OCI-LY7 (cell line): ENCODE measurements around the gene FRRS1.

Experiments used
- EZH2phosphoT487 ChIP-seq: fragments of 200-600 bp; sonication (generic); IDR thresholded peaks from 2 replicates; pipeline ENCODE4 v1.6.1; 2018; ENCODE audit warnings: low read depth, borderline replicate concordance, mild to moderate bottlenecking, mixed run types, antibody characterized with exemption, low read length, moderate library complexity, mixed read lengths
- TF ChIP-seq, protein P1 (sequence below): fragments of 200-600 bp; sonication (generic); conservative IDR thresholded peaks from 2 replicates; pipeline ENCODE4 v1.5.1; 2014; ENCODE audit warnings: mild to moderate bottlenecking, antibody characterized with exemption, low read length, moderate library complexity, mixed read lengths

- TF ChIP-seq, protein P1, sequence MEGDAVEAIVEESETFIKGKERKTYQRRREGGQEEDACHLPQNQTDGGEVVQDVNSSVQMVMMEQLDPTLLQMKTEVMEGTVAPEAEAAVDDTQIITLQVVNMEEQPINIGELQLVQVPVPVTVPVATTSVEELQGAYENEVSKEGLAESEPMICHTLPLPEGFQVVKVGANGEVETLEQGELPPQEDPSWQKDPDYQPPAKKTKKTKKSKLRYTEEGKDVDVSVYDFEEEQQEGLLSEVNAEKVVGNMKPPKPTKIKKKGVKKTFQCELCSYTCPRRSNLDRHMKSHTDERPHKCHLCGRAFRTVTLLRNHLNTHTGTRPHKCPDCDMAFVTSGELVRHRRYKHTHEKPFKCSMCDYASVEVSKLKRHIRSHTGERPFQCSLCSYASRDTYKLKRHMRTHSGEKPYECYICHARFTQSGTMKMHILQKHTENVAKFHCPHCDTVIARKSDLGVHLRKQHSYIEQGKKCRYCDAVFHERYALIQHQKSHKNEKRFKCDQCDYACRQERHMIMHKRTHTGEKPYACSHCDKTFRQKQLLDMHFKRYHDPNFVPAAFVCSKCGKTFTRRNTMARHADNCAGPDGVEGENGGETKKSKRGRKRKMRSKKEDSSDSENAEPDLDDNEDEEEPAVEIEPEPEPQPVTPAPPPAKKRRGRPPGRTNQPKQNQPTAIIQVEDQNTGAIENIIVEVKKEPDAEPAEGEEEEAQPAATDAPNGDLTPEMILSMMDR: no peak
- TF ChIP-seq EZH2phosphoT487: no peak
These were observed 18.0 kb downstream of the FRRS1 start for GRCh38 chr1:99748419-99748818.
